Astrocyte (in vitro differentiated cells and primary cell): ENCODE data around the gene ILF3.

ENCODE experiments used
- EZH2 ChIP-seq: IDR thresholded peaks from 2 replicates; pipeline ENCODE4 v1.6.1; 2012; ENCODE audit warnings: mild to moderate bottlenecking, low read length, inconsistent platforms; ENCODE audit not compliant: insufficient read depth
- TF ChIP-seq, protein P1 (sequence below): IDR thresholded peaks from 2 replicates; pipeline ENCODE4 v1.5.1; 2011; ENCODE audit warnings: low read depth, mild to moderate bottlenecking, inconsistent platforms, low read length, moderate library complexity; ENCODE audit not compliant: insufficient read depth

- TF ChIP-seq, protein P1, sequence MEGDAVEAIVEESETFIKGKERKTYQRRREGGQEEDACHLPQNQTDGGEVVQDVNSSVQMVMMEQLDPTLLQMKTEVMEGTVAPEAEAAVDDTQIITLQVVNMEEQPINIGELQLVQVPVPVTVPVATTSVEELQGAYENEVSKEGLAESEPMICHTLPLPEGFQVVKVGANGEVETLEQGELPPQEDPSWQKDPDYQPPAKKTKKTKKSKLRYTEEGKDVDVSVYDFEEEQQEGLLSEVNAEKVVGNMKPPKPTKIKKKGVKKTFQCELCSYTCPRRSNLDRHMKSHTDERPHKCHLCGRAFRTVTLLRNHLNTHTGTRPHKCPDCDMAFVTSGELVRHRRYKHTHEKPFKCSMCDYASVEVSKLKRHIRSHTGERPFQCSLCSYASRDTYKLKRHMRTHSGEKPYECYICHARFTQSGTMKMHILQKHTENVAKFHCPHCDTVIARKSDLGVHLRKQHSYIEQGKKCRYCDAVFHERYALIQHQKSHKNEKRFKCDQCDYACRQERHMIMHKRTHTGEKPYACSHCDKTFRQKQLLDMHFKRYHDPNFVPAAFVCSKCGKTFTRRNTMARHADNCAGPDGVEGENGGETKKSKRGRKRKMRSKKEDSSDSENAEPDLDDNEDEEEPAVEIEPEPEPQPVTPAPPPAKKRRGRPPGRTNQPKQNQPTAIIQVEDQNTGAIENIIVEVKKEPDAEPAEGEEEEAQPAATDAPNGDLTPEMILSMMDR: no peak
- TF ChIP-seq EZH2: no peak
Observed at GRCh38 chr19:10624585-10624984, 29.6 kb upstream of the ILF3 start.
